Hepatocyte (in vitro differentiated cells): Measurements from ENCODE around the gene PGP. TPM values are rescaled to one million over a fixed set of nuclear protein-coding genes. Genes with fewer than 3 reads are reported as not detected.

Source experiments
- DNase-seq: peaks from one replicate; pipeline ENCODE4 v3.0.0-alpha.2; 2016; ENCODE audit warnings: low spot score
- H2AFZ ChIP-seq: fragments of 200-600 bp; sonication (generic); 2 replicates; pipeline ENCODE4 v1.6.0; 2016; ENCODE audit warnings: antibody characterized with exemption, mild to moderate bottlenecking
- H3K27ac ChIP-seq: fragments of 200-600 bp; sonication (generic); 2 replicates; pipeline ENCODE4 v1.5.1; 2016; ENCODE audit warnings: mild to moderate bottlenecking
- H3K27me3 ChIP-seq: fragments of 200-600 bp; sonication (generic); 2 replicates; pipeline ENCODE4 v1.6.1; 2016
- H3K36me3 ChIP-seq: fragments of 200-600 bp; sonication (generic); replicated peaks from 2 replicates; pipeline ENCODE4 v1.5.1; 2016; ENCODE audit warnings: low read depth; ENCODE audit not compliant: insufficient read depth
- H3K4me1 ChIP-seq: fragments of 200-600 bp; sonication (generic); 2 replicates; pipeline ENCODE4 v1.5.1; 2016; ENCODE audit warnings: mild to moderate bottlenecking, moderate library complexity; ENCODE audit not compliant: insufficient read depth
- H3K4me2 ChIP-seq: fragments of 200-600 bp; sonication (generic); 2 replicates; pipeline ENCODE4 v1.6.0; 2016
- H3K4me3 ChIP-seq: fragments of 200-600 bp; sonication (generic); 2 replicates; pipeline ENCODE4 v1.5.1; 2016; ENCODE audit warnings: mild to moderate bottlenecking
- H3K79me2 ChIP-seq: fragments of 200-600 bp; sonication (generic); 2 replicates; pipeline ENCODE4 v1.6.0; 2017; ENCODE audit warnings: mild to moderate bottlenecking
- H3K9me2 ChIP-seq: fragments of 200-600 bp; sonication (generic); replicated peaks from 2 replicates; pipeline ENCODE4 v1.6.0; 2017; ENCODE audit warnings: mild to moderate bottlenecking; ENCODE audit not compliant: insufficient read depth
- H3K9me3 ChIP-seq: fragments of 200-600 bp; sonication (generic); 2 replicates; pipeline ENCODE4 v1.5.1; 2016; ENCODE audit warnings: low read depth, mild to moderate bottlenecking
- H4K20me1 ChIP-seq: fragments of 200-600 bp; sonication (generic); 2 replicates; pipeline ENCODE4 v1.6.0; 2016; ENCODE audit warnings: mild to moderate bottlenecking; ENCODE audit not compliant: insufficient read depth, poor library complexity, severe bottlenecking
- CTCF ChIP-seq: fragments of 200-600 bp; sonication (generic); IDR thresholded peaks from 2 replicates; pipeline ENCODE4 v1.5.1; 2016; ENCODE audit warnings: antibody characterized with exemption, mild to moderate bottlenecking; ENCODE audit not compliant: poor library complexity
- EZH2 ChIP-seq: fragments of 200-600 bp; sonication (generic); IDR thresholded peaks from 2 replicates; pipeline ENCODE4 v1.6.1; 2016; ENCODE audit warnings: antibody characterized with exemption, mild to moderate bottlenecking, borderline replicate concordance
- EZH2phosphoT487 ChIP-seq: fragments of 200-600 bp; sonication (generic); IDR thresholded peaks from one replicate; pipeline ENCODE4 v1.6.1; 2018; ENCODE audit warnings: antibody characterized with exemption, mild to moderate bottlenecking, low read depth, moderate library complexity; ENCODE audit not compliant: unreplicated experiment, severe bottlenecking
- WGBS: methylation state at CpG from one replicate; pipeline ENCODE4 v1.1.6; 2016; ENCODE audit warnings: low lambda C conversion rate; ENCODE audit errors: missing lambda C conversion rate; 5-methylcytosine and 5-hydroxymethylcytosine counted together
- polyA plus RNA-seq: library from polyadenylated mRNA; unstranded; fragments of >200 nt; fragmentation: Nextera tagmentation; extraction: Ambion mirVana; gene quantifications from 2 replicates; pipeline ENCODE4 v1.2.1, GENCODE V29; 2016
- total RNA-seq: library from RNA; depleted of rRNA; stranded (reverse); fragments of >200 nt; gene quantifications from 2 replicates; pipeline ENCODE4 v1.2.3, GENCODE V29; 2014

PGP gene
- total and polyA plus RNA-seq, 2 experiments from 2014 or later = 20.6 to 38.0 TPM

- no peaks in the 10 kb centered on the region for H3K36me3 ChIP-seq
- WGBS = 97% methylated on average over 16 of the region's 17 CpGs
- no peak for TF ChIP-seq EZH2phosphoT487
- TF ChIP-seq CTCF = no peak
- TF ChIP-seq EZH2 = no peak
Observed at GRCh38 chr16:2210009-2210332, 4.7 kb downstream of the PGP start.

GRCh38 chr16:2209258-2210008 is 5.2 kb downstream of the PGP start:
- TF ChIP-seq EZH2phosphoT487 (no peak), CTCF (no peak), EZH2 (no peak)
- Histone ChIP-seq H3K79me2 (peaks cover 31% of the 10 kb centered on the region), H3K27me3 (no peaks in the 10 kb centered on the region), H4K20me1 (peaks cover 8% of the 10 kb centered on the region), H3K4me2 (no peak overlapping the region), H3K9me3 (no peaks in the 10 kb centered on the region), H3K36me3 (no peaks in the 10 kb centered on the region), H3K9me2 (no peaks in the 10 kb centered on the region), H3K4me3 (no peak overlapping the region), H3K4me1 (peaks cover 16% of the 10 kb centered on the region), H2AFZ (no peak overlapping the region), H3K27ac (no peak overlapping the region)
- 90% methylated on average over 29 of the region's 29 CpGs for WGBS
- no peak for DNase-seq

More at GRCh38 chr16:2210009-2210332, 4.7 kb downstream of the PGP start:
- no peak overlapping the region for H3K4me3 ChIP-seq
- no peak overlapping the region for H3K27ac ChIP-seq
- H3K9me3 ChIP-seq = no peaks in the 10 kb centered on the region
- DNase-seq = no peak
- H2AFZ ChIP-seq = no peak overlapping the region
- no peak overlapping the region for H3K4me2 ChIP-seq
- no peaks in the 10 kb centered on the region for H3K9me2 ChIP-seq
- peaks cover 31% of the 10 kb centered on the region for H3K79me2 ChIP-seq
- peaks cover 8% of the 10 kb centered on the region for H4K20me1 ChIP-seq
- no peaks in the 10 kb centered on the region for H3K27me3 ChIP-seq
- peaks cover 16% of the 10 kb centered on the region for H3K4me1 ChIP-seq

GRCh38 chr16:2208772-2209171 is 5.9 kb downstream of the PGP start:
- Histone ChIP-seq H3K27ac (no peak overlapping the region), H2AFZ (no peak overlapping the region), H3K4me1 (peaks cover 16% of the 10 kb centered on the region), H3K9me2 (no peaks in the 10 kb centered on the region), H3K9me3 (no peaks in the 10 kb centered on the region), H3K27me3 (no peaks in the 10 kb centered on the region), H4K20me1 (peaks cover 8% of the 10 kb centered on the region), H3K4me2 (no peak overlapping the region), H3K79me2 (peaks cover 27% of the 10 kb centered on the region), H3K36me3 (no peaks in the 10 kb centered on the region), H3K4me3 (no peak overlapping the region)
- TF ChIP-seq CTCF = no peak
- no peak for TF ChIP-seq EZH2phosphoT487
- no peak for TF ChIP-seq EZH2
- WGBS = 96% methylated on average over 9 of the region's 9 CpGs
- no peak for DNase-seq
